Thymus (tissue), 11 donors: Measurements from ENCODE around the gene MYOF. TPM values are rescaled to one million over a fixed set of nuclear protein-coding genes. Genes with fewer than 3 reads are reported as not detected.

Experiments used
- DNase-seq, 9 donors: peaks; one replicate each; pipeline ENCODE4 v3.0.0-alpha.2; 2013; ENCODE audit warnings: low spot score in 9 of 9, low read depth in 6 of 9, missing footprints in 1 of 9
- H3K27ac ChIP-seq, 2 donors: one replicate each; pipeline ENCODE4 v1.5.1; 2013; ENCODE audit warnings: control low read depth in 1 of 2, low read depth in 1 of 2, low read length in 1 of 2, mild to moderate bottlenecking in 1 of 2, moderate library complexity in 1 of 2
- H3K27me3 ChIP-seq, 2 donors: one replicate each; pipeline ENCODE4 v1.5.1; 2013; ENCODE audit warnings: low read length in 1 of 2; ENCODE audit not compliant: control insufficient read depth in 2 of 2, insufficient read depth in 1 of 2
- H3K36me3 ChIP-seq, 2 donors: one replicate each; pipeline ENCODE4 v1.5.1; 2013; ENCODE audit warnings: low read length in 1 of 2, mild to moderate bottlenecking in 1 of 2, moderate library complexity in 1 of 2; ENCODE audit not compliant: control insufficient read depth in 2 of 2, insufficient read depth in 2 of 2
- H3K4me1 ChIP-seq, 2 donors: one replicate each; pipeline ENCODE4 v1.5.1; 2013; ENCODE audit warnings: low read length in 2 of 2; ENCODE audit not compliant: control insufficient read depth in 2 of 2, insufficient read depth in 2 of 2
- H3K4me3 ChIP-seq, 2 donors: one replicate each; pipeline ENCODE4 v1.5.1; 2013; ENCODE audit warnings: low read length in 2 of 2, control low read depth in 1 of 2, mild to moderate bottlenecking in 1 of 2
- H3K9me3 ChIP-seq, 2 donors: one replicate each; pipeline ENCODE4 v1.5.1; 2013; ENCODE audit warnings: low read length in 1 of 2, mild to moderate bottlenecking in 1 of 2; ENCODE audit not compliant: control insufficient read depth in 2 of 2, insufficient read depth in 1 of 2
- WGBS: extraction: QIAGEN DNeasy Blood & Tissue Kit; methylation state at CpG from one replicate; pipeline ENCODE4 v1.1.7; 2013; 5-methylcytosine and 5-hydroxymethylcytosine counted together
- polyA plus RNA-seq: library from polyadenylated mRNA; stranded (reverse); fragments of 200-250 nt; gene quantifications from one replicate; pipeline ENCODE4 v1.2.3, GENCODE V29; 2013
- total RNA-seq: library from RNA; stranded (reverse); fragments of 120-200 nt; gene quantifications from one replicate; pipeline ENCODE4 v1.2.4, GENCODE V29; 2013
- donor health status: healthy.

MYOF gene
- total and polyA plus RNA-seq, 2 donors: 6.4 to 14.0 TPM

DNA sequence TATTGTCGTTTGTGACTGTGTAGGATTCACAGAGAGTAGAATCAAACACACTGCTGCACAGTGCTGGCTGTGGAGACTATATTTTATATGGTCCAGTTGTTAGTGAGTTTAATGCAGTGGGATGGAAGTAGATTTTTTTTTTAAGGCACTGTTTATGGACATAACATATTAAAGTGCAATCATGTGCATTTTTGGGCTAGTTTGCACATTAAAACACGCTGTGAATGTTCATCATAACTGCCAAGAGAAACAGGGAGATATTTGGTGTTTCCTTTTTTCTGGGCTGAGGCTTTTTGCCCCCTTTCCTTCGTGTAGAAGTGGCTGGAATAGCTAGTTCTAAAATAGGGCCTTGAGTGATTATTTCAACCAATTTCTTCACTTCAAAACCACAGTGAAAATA lies 139.2 kb downstream of the MYOF start:
- DNase-seq: no peak
- Histone ChIP-seq H3K27me3 (no peaks in the 10 kb centered on the region), H3K4me1 (peaks cover 0 to 3% of the 10 kb centered on the region in 2 donors), H3K9me3 (no peaks in the 10 kb centered on the region), H3K27ac (no peak overlapping the region), H3K36me3 (no peaks in the 10 kb centered on the region), H3K4me3 (no peak overlapping the region)
- WGBS: 84% methylated on average over 3 of the region's 3 CpGs

DNA sequence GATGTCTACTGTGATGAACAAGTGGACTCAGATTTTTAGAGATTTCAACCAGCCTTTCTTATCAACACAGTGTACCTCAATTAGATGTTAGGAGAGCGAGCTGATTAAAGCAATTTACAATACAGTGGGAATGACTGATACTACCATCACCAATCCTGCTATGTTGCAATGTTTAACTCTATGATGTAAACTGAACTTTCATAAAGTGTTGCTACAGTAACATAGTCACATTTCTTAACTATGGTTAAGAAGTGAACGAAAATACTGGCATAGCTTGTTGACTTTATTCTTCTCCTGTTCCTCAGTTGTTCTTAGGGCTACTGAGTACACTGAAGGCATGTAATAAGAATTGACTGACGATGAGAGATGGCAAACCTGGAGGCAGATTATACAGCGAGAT lies 139.8 kb downstream of the MYOF start:
- no peak for DNase-seq
- 93% methylated on average over 4 of the region's 4 CpGs for WGBS
- Histone ChIP-seq H3K9me3 (no peaks in the 10 kb centered on the region), H3K27ac (no peak overlapping the region), H3K4me1 (peaks cover 0 to 3% of the 10 kb centered on the region in 2 donors), H3K4me3 (no peak overlapping the region), H3K27me3 (no peaks in the 10 kb centered on the region), H3K36me3 (no peaks in the 10 kb centered on the region)

- DNase-seq: no peak
- 93% methylated on average over 7 of the region's 7 CpGs for WGBS
- no peak overlapping the region for H3K27ac ChIP-seq
- no peaks in the 10 kb centered on the region for H3K27me3 ChIP-seq
- no peaks in the 10 kb centered on the region for H3K9me3 ChIP-seq
- no peaks in the 10 kb centered on the region for H3K36me3 ChIP-seq
- no peak overlapping the region for H3K4me3 ChIP-seq
- H3K4me1 ChIP-seq: no peaks in the 10 kb centered on the region
Measured at GRCh38 chr10:93337309-93337721, 144.8 kb downstream of the MYOF start.

DNA sequence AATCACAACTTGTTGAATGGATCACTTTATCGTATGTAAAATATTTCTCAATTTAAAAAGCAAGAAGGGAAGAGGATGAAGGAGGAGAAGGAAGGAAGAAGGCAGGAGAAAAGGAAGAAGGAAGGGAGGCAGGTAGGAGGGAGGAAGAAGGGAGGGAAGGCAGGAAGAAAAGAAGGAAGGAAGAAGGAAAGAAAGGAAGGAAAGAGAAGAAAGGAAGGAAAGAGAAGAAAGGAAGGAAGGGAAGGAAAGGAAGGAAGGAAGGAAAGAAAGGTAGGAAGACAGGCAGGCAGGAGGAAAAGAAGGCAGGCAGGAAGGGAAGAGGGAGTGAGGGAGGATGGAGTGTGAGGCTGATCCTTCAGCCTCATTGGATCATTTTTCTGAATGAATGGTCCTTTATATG lies 145.5 kb downstream of the MYOF start:
- H3K27me3 ChIP-seq: no peaks in the 10 kb centered on the region
- WGBS: 98% methylated on average over 1 of the region's 1 CpG

GRCh38 chr10:93336110-93336509 lies 146.0 kb downstream of the MYOF start:
- Histone ChIP-seq H3K27ac (no peak overlapping the region), H3K36me3 (no peaks in the 10 kb centered on the region)
- WGBS: 95% methylated on average over 6 of the region's 6 CpGs

More for the DNA sequence above, 145.5 kb downstream of the MYOF start:
- no peak for DNase-seq
- H3K27ac ChIP-seq: no peak overlapping the region
- H3K4me1 ChIP-seq: no peaks in the 10 kb centered on the region
- H3K9me3 ChIP-seq: no peaks in the 10 kb centered on the region
- no peaks in the 10 kb centered on the region for H3K36me3 ChIP-seq
- H3K4me3 ChIP-seq: no peak overlapping the region

DNA sequence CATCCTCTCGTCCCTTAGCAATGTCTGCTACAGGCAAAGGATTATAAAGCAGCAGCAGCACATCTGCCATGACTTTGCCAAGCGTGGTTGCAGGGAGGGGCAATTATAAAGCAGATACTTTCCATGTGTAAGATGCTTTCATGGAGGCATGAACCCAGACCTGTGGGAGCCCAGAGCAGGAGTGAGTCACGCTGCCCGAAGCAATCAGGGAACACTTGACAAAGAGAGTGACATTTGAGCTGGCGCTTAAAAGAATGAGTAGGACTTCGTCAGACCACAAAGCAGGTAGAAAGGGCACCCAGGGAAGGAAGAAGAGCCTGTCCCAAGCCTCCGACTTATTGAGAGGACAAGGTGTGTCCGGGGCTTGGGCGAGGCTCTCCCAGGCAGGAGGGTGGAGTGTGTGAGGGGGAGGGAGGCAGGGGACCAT lies 147.2 kb downstream of the MYOF start:
- no peak overlapping the region for H3K4me3 ChIP-seq
- H3K4me1 ChIP-seq: no peaks in the 10 kb centered on the region
- no peaks in the 10 kb centered on the region for H3K9me3 ChIP-seq
- WGBS: 91% methylated on average over 9 of the region's 9 CpGs
- peaks cover 0 to 4% of the 10 kb centered on the region in 2 donors for H3K27me3 ChIP-seq
- H3K36me3 ChIP-seq: no peaks in the 10 kb centered on the region
- no peak overlapping the region for H3K27ac ChIP-seq
- DNase-seq: no peak

More at GRCh38 chr10:93336110-93336509, 146.0 kb downstream of the MYOF start:
- Histone ChIP-seq H3K27me3 (peaks cover 0 to 3% of the 10 kb centered on the region in 2 donors), H3K4me1 (no peaks in the 10 kb centered on the region), H3K9me3 (no peaks in the 10 kb centered on the region), H3K4me3 (no peak overlapping the region)
- DNase-seq: no peak

- Histone ChIP-seq H3K4me3 (no peak overlapping the region), H3K27me3 (peaks cover 0 to 4% of the 10 kb centered on the region in 2 donors), H3K9me3 (no peaks in the 10 kb centered on the region), H3K36me3 (no peaks in the 10 kb centered on the region), H3K4me1 (no peaks in the 10 kb centered on the region), H3K27ac (no peak overlapping the region)
- no peak for DNase-seq
- 97% methylated on average over 3 of the region's 3 CpGs for WGBS
Measured at GRCh38 chr10:93334181-93334580, 148.0 kb downstream of the MYOF start.

- no peaks in the 10 kb centered on the region for H3K9me3 ChIP-seq
- DNase-seq: no peak
- no peaks in the 10 kb centered on the region for H3K36me3 ChIP-seq
- peaks cover 0 to 4% of the 10 kb centered on the region in 2 donors for H3K27me3 ChIP-seq
- H3K4me3 ChIP-seq: no peak overlapping the region
- no peaks in the 10 kb centered on the region for H3K4me1 ChIP-seq
- no peak overlapping the region for H3K27ac ChIP-seq
- 96% methylated on average over 15 of the region's 15 CpGs for WGBS
Measured at GRCh38 chr10:93333278-93333978, 148.7 kb downstream of the MYOF start.

DNA sequence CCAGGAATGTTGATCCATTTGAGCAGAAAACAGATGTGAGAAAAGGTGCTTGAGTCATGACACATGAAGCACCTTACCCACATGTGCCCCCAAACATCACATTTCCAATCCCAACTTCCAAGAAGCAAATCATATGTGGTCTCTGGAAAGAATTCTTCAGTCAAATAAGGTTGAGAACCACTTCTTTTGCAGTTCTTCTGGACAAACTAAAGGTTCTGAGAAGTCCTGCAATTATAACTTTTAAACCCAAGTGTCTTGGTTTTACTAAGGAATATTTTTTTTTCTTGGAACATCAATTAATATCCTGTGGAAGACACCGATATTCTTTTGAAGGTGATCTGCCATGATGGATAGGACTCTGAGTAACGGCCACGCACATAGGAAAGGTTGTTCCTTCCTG lies 151.3 kb downstream of the MYOF start:
- WGBS: 96% methylated on average over 3 of the region's 3 CpGs

More for the DNA sequence above, 151.3 kb downstream of the MYOF start:
- Histone ChIP-seq H3K27me3 (peaks cover 0 to 4% of the 10 kb centered on the region in 2 donors), H3K9me3 (no peaks in the 10 kb centered on the region), H3K27ac (no peak overlapping the region), H3K4me1 (no peaks in the 10 kb centered on the region), H3K36me3 (no peaks in the 10 kb centered on the region), H3K4me3 (no peak overlapping the region)
- DNase-seq: no peak
